DMS153 treated with DMSO at 0.1 percent for 48 hours (cell line): ENCODE measurements around the gene PM20D2.

Experiments used
- DNase-seq: peaks from one replicate; lab custom pipeline; 2025; ENCODE audit not compliant: unreplicated experiment; lab: John Stamatoyannopoulos, UW

The PM20D2 gene

DNA sequence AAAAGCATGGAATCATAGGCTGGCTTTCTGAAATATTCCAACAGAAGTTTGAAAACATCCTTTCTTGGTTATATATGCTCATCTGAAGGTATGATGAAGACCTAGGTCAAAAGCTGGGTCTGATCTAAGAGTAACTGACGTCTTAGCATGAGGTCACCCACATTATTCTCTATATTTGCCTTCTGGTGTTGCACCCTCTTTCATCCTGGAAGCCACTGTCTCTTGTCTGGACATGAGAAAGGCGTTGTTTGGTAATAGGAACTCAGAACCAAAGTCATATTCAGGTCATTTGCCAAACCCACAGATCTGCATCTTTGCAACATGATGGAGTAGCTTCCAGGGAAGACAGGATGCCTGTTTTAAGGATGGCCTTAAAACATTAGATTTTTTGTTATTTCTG, 53.7 kb downstream of the PM20D2 start:
- DNase-seq, result no peak

DNA sequence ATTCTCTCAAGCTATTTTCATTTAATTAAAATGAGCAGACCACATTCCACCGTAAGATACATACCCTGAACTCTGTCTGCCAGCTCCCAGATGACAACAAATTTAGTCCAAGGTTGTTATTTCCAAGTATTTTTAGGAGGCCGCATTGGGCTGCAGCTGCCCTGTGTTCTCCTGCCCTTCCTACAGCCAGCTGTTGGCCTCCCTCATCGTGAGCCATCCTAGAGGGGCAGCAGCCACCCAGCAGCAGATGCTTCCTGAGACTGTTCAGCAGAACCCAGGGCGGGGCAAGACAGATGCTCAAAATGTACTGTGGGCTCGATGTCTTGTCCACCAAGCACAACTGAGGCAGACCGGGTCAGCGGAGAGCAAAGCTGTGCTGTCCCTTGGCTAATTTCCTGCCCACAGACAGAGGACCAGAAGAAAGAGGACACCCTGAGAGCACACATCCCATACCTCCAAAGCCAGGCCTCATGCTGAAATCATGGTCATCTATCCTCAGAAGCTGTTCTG, 54.9 kb downstream of the PM20D2 start:
- no peak for DNase-seq

DNA sequence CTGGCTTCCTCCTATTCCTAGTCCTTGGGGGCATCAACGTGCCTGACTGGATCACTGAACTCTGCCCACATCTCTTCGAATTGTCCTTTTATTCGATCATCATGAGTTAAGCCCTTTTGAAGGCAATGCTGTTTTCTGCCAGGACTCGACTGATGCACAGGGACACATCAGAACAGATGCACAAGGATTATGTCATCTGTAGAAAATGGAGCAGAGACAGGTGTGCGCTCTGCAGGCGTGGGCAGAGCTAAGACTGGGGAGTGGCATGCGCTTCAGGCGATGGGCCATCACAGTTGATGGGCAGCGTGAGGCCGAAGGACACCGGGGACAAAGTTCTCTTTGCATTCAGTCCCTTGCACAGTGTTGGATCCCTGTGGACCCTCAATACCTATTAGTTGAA, 58.2 kb downstream of the PM20D2 start:
- no peak for DNase-seq

DNA sequence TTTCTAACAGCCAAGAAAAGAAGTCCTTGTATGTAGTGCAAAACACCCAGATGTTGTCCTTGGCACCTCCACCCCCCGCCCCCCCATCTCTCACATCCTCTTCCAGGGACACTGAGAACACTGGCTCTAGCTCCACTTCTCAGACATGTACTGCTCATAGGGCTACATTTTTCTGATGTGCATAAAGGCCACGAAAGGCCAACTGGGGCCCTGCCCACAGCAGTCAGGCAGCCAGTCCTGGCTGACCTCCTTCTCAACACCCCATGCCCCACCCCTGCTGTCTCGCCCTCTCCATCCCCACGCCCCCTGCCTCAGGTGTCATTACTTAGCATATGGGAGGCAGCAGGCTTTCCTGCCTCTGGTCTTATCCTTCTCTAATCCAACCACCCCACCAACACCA, 60.0 kb downstream of the PM20D2 start:
- DNase-seq, result no peak

DNA sequence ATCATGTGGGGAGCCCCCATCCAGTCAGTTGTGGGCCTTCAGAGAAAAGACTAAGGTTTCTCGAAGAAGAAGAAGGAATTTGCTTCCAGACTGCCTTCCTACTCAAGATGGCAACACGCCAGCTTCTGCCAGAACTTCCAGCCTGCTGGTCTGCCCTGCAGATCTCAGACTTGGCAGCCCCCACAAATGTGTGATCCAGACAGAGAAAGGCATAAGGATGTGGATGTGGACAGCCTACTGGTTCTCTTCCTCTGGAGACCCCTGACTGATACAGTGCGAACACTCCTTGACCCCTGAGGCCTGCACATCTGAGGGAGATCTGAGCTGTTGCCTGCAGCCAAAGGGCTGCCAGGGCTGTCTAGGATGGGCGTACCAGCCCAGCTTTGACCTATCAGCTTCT, 62.7 kb downstream of the PM20D2 start:
- DNase-seq, result no peak

DNA sequence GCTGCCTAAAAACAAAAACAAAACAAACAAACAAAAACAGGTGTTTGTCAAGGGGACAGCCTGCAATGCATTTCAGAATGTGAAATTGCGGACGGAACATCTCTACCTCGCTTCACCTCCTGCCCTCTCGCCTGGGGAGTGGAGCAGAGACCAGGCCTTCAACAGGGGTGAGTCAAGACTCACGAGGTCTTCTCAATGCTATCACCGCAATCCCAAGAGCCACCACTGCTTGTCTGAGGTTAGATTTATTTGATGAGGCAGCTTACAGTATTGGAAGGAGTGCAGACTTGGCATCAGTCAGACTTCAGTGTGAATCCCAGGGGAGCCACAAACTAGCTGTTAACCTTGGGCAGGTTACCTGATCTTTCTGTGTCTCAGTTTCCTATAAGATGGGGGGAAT, 63.6 kb downstream of the PM20D2 start:
- no peak for DNase-seq

DNA sequence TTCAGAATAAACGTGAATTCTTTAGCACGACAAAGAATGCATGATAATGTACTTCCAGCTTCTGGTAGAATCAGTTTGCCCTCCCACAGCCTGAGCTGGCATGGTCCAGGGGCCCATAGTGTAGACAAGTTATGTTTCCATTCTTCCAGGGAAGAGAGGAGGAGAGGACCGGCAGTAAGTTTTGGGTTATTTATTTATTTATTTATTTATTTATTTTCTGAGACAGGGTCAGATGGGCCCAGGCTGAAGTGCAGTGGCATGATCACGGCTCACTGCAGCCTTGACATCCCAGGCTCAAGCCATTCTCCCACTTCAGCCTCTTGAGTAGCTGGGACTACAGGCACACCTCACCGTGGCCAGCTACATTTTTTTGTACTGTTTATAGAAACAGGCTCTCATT, 66.6 kb downstream of the PM20D2 start:
- no peak for DNase-seq

DNA sequence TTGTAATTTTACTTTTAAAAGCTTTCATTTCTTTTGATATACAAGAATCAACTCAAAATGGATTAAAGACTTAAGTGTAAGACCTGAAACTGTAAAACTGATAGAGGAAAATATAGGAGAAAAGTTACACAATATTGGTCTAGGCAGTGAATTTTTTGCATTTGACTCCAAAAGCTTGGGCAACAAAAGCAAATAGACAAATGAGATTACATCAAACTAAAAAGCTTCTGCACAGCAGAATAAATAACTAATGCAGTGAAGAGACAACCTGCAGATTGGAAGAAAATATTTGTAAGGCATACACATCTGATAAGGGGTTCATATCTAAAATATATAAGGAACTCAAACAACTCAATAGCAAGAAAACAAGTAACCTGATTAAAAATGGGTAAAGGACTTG, 68.3 kb downstream of the PM20D2 start:
- DNase-seq, result no peak
